Fibroblast of peridontal ligament (primary cell): ENCODE data around the gene PADI3.
A peak's percentile ranks its signal among the peaks of the same experiment; 100 is the strongest.

Experiments
- DNase-seq: peaks from one replicate; pipeline ENCODE4 v3.0.0-alpha.2; 2010; ENCODE audit errors: extremely low read depth

PADI3 gene

DNA sequence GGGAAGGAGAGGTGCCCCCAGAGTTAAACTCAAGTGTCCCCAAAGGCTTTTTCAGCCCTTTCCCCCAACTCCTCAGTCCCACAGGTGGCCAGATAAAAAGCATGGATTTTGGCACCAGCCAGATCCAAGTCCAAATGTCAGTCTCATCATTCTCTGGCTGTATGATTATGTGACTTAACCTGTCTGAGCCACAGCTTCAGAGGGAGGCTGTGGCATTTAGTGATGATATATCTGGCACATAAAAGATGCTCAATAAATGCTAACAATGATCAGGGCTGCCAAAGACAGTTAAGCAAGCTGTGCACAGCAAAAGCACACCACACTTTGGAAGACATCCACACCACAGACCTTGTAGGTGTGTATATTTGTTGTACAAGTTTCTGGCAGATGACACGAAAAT, 5.6 kb upstream of the PADI3 start:
- no peak for DNase-seq

GRCh38 chr1:17244821-17245740, 3.8 kb upstream of the PADI3 start:
- no peak for DNase-seq

DNA sequence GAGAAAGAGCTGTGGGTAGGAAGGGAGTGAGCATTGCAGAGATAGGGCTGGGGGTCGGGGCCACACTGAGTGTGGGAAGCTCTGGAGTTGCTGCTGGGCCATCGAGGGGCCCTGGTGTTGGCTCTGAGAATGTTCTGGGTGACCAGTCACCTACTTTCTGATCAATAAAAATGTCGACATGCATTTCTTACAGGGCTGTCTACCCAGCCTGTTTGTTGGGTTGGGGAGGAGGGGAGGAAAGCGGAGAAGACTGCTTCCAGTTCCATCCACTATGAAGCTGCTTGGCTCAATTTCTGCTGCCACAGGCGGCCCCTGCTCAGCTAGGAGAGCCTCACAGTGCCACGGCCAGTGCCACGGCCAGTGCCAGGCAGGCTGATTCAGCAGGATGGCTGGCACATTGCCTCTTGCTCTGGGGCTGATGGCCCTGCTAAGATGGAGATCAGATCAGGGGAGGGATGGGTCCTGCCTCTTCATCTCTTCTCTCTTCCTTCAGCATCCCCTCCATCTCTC, 3.0 kb upstream of the PADI3 start:
- no peak for DNase-seq

DNA sequence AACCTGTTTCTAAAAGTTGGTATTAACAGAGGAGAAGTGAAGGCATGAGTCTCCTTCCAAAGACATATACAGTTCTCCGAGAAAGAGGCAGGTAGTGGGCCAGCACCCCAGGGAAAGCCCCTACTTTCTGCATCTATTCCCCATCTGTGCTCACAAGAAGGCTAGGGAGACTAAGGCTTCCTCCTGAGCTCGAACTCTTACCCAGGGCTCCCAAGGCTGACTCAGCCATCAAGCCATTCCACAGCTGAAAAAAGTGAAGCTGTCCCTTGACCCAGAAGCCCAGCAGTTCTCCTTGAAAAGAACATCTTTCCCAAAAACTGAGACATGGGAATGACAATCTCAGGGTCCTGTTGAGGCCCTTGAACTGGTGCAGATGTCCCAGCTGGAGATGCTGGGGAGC, 1.9 kb upstream of the PADI3 start:
- no peak for DNase-seq

DNA sequence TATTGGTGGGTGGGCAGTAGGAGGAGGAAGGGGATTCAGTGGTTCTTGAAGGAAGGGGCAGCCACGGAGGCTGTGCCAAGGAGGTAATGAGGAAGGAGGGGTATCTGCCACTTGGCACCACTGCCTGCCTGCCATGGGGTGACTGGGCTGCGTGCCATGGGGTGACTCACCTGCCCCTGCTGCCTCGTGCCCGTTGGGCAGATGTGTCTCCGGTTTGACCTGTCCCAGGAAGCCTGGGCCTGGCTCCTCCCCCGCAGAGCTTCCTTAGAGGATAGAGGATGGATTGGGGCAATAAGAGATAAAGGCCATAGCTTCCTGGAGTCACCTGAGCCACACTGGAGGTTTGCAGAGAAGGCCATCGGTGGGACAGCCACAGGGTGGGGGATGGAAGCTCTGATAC, 1.7 kb downstream of the PADI3 start:
- DNase-seq: no peak

DNA sequence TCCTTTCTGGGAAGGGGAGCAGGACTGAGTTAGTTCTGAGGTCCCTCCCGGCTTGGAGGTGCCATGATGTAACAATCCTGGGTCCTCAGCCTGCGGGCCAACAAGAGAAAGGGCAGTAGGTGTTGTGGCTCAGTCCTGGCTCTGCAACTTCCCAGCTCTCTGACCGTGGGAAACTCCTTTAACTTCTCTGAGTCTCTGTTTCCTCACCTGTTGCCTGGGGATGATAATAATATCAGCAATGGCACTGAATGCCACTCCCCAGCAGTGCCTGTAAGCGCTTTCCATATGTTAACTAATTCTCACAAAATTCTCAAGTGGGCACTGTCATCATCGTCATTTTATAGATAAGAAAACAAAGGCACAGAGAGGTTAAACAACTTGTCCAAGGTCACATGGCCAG, 2.3 kb downstream of the PADI3 start:
- DNase-seq: no peak

GRCh38 chr1:17251701-17252376, 2.9 kb downstream of the PADI3 start:
- peak; percentile 14 for DNase-seq

GRCh38 chr1:17255336-17255735, 6.4 kb downstream of the PADI3 start:
- no peak for DNase-seq

GRCh38 chr1:17258116-17258757, 9.3 kb downstream of the PADI3 start:
- DNase-seq: peak; percentile 15

GRCh38 chr1:17258758-17259130, 9.8 kb downstream of the PADI3 start:
- DNase-seq: no peak

GRCh38 chr1:17259233-17259873, 10.5 kb downstream of the PADI3 start:
- DNase-seq: peak; percentile 15

GRCh38 chr1:17260264-17260663, 11.4 kb downstream of the PADI3 start:
- no peak for DNase-seq

GRCh38 chr1:17260738-17261137, 11.8 kb downstream of the PADI3 start:
- no peak for DNase-seq

DNA sequence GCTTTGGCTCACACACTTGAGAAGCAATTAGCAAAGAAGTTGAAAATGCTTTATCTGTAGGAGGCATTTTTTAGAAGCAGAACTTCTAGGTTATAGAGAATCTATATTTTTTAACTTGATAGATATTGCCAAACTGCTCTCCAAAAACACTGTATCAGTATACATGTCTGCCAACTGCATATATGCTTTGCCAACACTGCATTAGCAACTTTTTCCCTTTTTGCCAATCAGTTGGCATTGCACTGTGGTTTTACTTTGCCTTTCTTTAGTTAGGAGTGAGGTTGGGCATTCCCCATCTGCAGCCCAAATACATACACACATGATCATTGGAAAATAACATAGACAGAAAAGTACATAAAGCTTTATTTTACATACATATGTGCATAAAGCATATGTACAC, 15.0 kb downstream of the PADI3 start:
- DNase-seq: no peak

- DNase-seq: no peak
Measured at GRCh38 chr1:17264470-17264869, 15.6 kb downstream of the PADI3 start.

GRCh38 chr1:17265162-17265561, 16.3 kb downstream of the PADI3 start:
- DNase-seq: no peak

- DNase-seq: no peak
Measured at GRCh38 chr1:17265950-17266349, 17.1 kb downstream of the PADI3 start.

GRCh38 chr1:17270891-17271765, 22.2 kb downstream of the PADI3 start:
- no peak for DNase-seq

GRCh38 chr1:17272066-17272465, 23.2 kb downstream of the PADI3 start:
- no peak for DNase-seq

DNA sequence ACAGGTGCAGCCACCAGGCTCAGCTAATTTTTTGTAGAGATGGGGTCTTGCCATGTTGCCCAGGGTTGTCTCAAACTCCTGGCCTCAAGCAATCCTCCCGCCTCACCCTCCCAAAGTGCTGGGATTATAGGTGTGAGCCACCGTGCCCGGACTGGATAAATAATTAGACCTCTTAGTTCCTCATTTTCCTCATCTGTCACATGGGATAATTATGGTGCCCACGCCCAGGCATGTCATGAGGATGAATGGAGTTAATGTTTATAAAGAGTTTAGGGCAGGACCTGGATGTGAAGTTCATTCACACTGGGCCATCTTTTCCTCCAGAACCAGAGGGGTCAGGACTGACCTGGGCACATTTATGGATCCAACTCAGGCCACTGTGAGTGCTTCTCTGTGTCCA, 23.7 kb downstream of the PADI3 start:
- no peak for DNase-seq

GRCh38 chr1:17273096-17273495, 24.2 kb downstream of the PADI3 start:
- DNase-seq: no peak
